HepG2 (cell line): Measurements from ENCODE around the gene SLC27A2. TPM values are rescaled to one million over a fixed set of nuclear protein-coding genes. Genes with fewer than 3 reads are reported as not detected.
A peak's percentile ranks its signal among the peaks of the same experiment; 100 is the strongest.

ENCODE experiments used
- ATAC-seq: fragments of 200-7000 bp; cut with Tn5 transposase; 3 replicates; pipeline ENCODE4 v1.9.1; 2020; ENCODE audit warnings: mild to moderate bottlenecking, moderate library complexity
- BruUV-seq: library from RNA; stranded (reverse); fragments of 400-500 nt; replicated peaks from 2 replicates; lab custom pipeline; 2021; lab: Mats Ljungman, UMichigan
- CTCF ChIA-PET: fragments of 300-600 bp; formaldehyde crosslinking; extraction: SDS; loops from one replicate; lab custom pipeline; 2021; ENCODE audit warnings: low total read pairs, inconsistent platforms, low intra/inter-chr PET ratio; lab: Yijun Ruan, JAX
- POLR2A ChIA-PET: fragments of 350-600 bp; sonication (Branson Sonifier 250); formaldehyde crosslinking; loops from one replicate; lab custom pipeline; 2020; ENCODE audit warnings: antibody characterized with exemption, inconsistent platforms; lab: Yijun Ruan, JAX
- DNase-seq: peaks from one replicate; pipeline ENCODE4 v3.0.0-alpha.2; 2015; ENCODE audit warnings: low spot score
- FAIRE-seq: peaks from 3 replicates; lab custom pipeline; 2011; peaks lifted over from hg19 to GRCh38; lab: Jason Lieb, UNC
- H2AFZ ChIP-seq: one replicate; pipeline ENCODE4 v1.6.1; 2011; ENCODE audit warnings: low read length, inconsistent platforms
- H3K27ac ChIP-seq: fragments of 300-600 bp; 3 replicates; pipeline ENCODE4 v1.8.0; 2011; ENCODE audit warnings: mixed run types, mild to moderate bottlenecking, mixed read lengths, low read length, inconsistent platforms; ENCODE audit not compliant: insufficient read depth; ENCODE audit errors: extremely low read length
- H3K27me3 ChIP-seq, 2 experiments: fragments of 200-600 bp in 1 of 2; 2 replicates in 1 of 2; 3 replicates in 1 of 2; pipeline versions ENCODE4 v1.6.0 to v1.8.0; 2011; ENCODE audit warnings: low read length in 2 of 2, mild to moderate bottlenecking in 2 of 2, moderate library complexity in 2 of 2, inconsistent platforms in 1 of 2; ENCODE audit not compliant: insufficient read depth in 2 of 2, control insufficient read depth in 1 of 2
- H3K36me3 ChIP-seq, 2 experiments: fragments of 200-600 bp in 1 of 2; replicated peaks in 1 of 2; 2 replicates in 1 of 2; 3 replicates in 1 of 2; pipeline versions ENCODE4 v1.5.1 to v1.8.0; 2011; ENCODE audit warnings: low read length in 2 of 2, inconsistent platforms in 1 of 2; ENCODE audit not compliant: insufficient read depth in 2 of 2, control insufficient read depth in 1 of 2
- H3K4me1 ChIP-seq: 2 replicates; pipeline ENCODE4 v1.5.1; 2012; ENCODE audit warnings: low read length, inconsistent platforms; ENCODE audit not compliant: insufficient read depth
- H3K4me2 ChIP-seq: 2 replicates; pipeline ENCODE4 v1.6.0; 2011; ENCODE audit warnings: low read depth, low read length, inconsistent platforms
- H3K4me3 ChIP-seq, 3 experiments: fragments of 200-600 bp in 1 of 3; sonication (generic), shearing (Covaris generic) in 1 of 3; replicated peaks in 1 of 3; 2 replicates each; pipeline ENCODE4 v1.5.1; 2011 to 2016; ENCODE audit warnings: low read length in 3 of 3, inconsistent platforms in 2 of 3, low read depth in 2 of 3, mild to moderate bottlenecking in 2 of 3, control low read depth in 1 of 3, mixed read lengths in 1 of 3; ENCODE audit not compliant: insufficient read depth in 1 of 3
- H3K79me2 ChIP-seq: one replicate; pipeline ENCODE4 v1.6.1; 2011; ENCODE audit warnings: low read length, inconsistent platforms; ENCODE audit not compliant: insufficient read depth
- H3K9ac ChIP-seq: 2 replicates; pipeline ENCODE4 v1.6.0; 2011; ENCODE audit warnings: mild to moderate bottlenecking, low read depth, low read length, inconsistent platforms; ENCODE audit not compliant: insufficient read depth
- H3K9me3 ChIP-seq: 2 replicates; pipeline ENCODE4 v1.5.1; 2012; ENCODE audit warnings: mild to moderate bottlenecking, low read length
- H4K20me1 ChIP-seq: 2 replicates; pipeline ENCODE4 v1.6.0; 2011; ENCODE audit warnings: inconsistent platforms, mild to moderate bottlenecking, low read length, moderate library complexity; ENCODE audit not compliant: insufficient read depth
- HHEX ChIP-seq: IDR thresholded peaks from 2 replicates; pipeline ENCODE4 v1.6.1; 2016; ENCODE audit warnings: control low read depth
- KAT2B ChIP-seq: fragments of 150-350 bp; IDR thresholded peaks from 2 replicates; pipeline ENCODE4 v1.6.1; 2014; ENCODE audit warnings: low read depth, low read length, borderline replicate concordance
- NFE2 ChIP-seq: sonication (generic); formaldehyde crosslinking; IDR thresholded peaks from 2 replicates; pipeline ENCODE4 v1.4.0; 2020; ENCODE audit warnings: missing genetic modification reagents
- SAP130 ChIP-seq: IDR thresholded peaks from 2 replicates; pipeline ENCODE4 v1.6.1; 2016; ENCODE audit warnings: low read depth
- ZNF629 ChIP-seq: sonication (generic); formaldehyde crosslinking; conservative IDR thresholded peaks from 2 replicates; pipeline ENCODE4 v1.5.0; 2020; ENCODE audit warnings: missing genetic modification reagents
- ZNF652 ChIP-seq: IDR thresholded peaks from 2 replicates; pipeline ENCODE4 v1.6.1; 2016; ENCODE audit warnings: low read depth, borderline replicate concordance
- ZSCAN31 ChIP-seq: sonication (generic); formaldehyde crosslinking; IDR thresholded peaks from 2 replicates; pipeline ENCODE4 v1.5.0; 2020; ENCODE audit warnings: low read depth, mild to moderate bottlenecking, missing genetic modification reagents
- WGBS: methylation state at CpG from one replicate; pipeline ENCODE4 v1.1.6; 2017; ENCODE audit warnings: low lambda C conversion rate; 5-methylcytosine and 5-hydroxymethylcytosine counted together
- in situ Hi-C: cut with HindIII; loops from 2 replicates; pipeline ENCODE4 v1.10.0; 2017; ENCODE audit warnings: low pct_unique_long_range_greater_than_20kb; ENCODE audit not compliant: extremely low pct_ligation_motif_present
- intact Hi-C: fragments of 100-400 bp; cut with micrococcal nuclease; formaldehyde crosslinking; loops from one replicate; pipeline ENCODE4 v1.10.0; 2022; ENCODE audit not compliant: unreplicated experiment
- polyA plus RNA-seq, 8 experiments: library from polyadenylated mRNA; depleted of rRNA in 3 of 8; stranded (reverse) in 7 of 8; unstranded in 1 of 8; fragments of >200 nt; fragmentation: Illumina TruSeq in 4 of 8; extraction: Trizol in 4 of 8; gene quantifications; 2 replicates each; pipeline versions ENCODE4 v1.2.1 to v1.2.3, GENCODE V29; 2011 to 2016; ENCODE audit warnings: low read depth in 4 of 8, missing spikeins in 1 of 8, mixed read lengths in 1 of 8; ENCODE audit not compliant: insufficient read depth in 1 of 8
- total RNA-seq, 5 experiments: library from RNA; depleted of rRNA; stranded (reverse); fragments of >200 nt; fragmentation: Illumina TruSeq; extraction: Trizol; gene quantifications; 2 replicates each; pipeline ENCODE4 v1.2.3, GENCODE V29; 2016; ENCODE audit warnings: low read depth in 1 of 5
- TF ChIP-seq, protein P1 (sequence below): IDR thresholded peaks from 2 replicates; pipeline ENCODE4 v1.6.1; 2016; ENCODE audit warnings: low read depth, control low read depth

Gene SLC27A2
- total and polyA plus RNA-seq, 2 of the 13 experiments (the other 11 are each of a cell fraction or from before 2014, with no cell fraction given), result 14.6 to 23.4 TPM

DNA sequence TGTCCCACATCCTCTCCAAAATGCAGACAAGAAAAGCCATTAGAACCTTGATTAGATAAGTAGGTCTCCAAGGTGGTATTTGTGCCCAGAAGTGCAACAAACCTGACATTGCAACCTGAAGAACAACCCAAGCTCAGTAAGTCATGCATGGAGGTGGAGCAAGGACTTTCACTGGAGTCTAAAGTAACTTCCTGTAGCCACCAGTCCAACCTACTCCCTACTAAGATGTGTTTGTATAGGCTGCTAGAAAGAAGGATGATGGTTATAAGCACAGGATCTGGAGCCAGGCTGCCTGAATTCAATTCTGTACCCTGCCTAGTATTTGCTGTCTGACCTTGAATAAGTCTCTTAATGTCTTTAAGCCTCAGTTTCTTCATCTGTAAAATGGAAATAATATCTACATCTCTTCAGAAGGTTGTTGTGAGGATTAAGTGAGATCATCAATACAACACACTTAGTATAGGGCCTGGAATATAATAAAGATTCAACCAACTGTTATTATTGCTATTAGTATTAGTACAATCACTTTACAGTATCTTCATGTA, 51.3 kb downstream of the SLC27A2 start:
- CTCF ChIA-PET, result no interaction called here
- Histone ChIP-seq H3K4me1 (peaks cover 15% of the 10 kb centered on the region), H4K20me1 (no peaks in the 10 kb centered on the region), H3K27ac (no peak overlapping the region), H3K27me3 (no peaks in the 10 kb centered on the region), H3K36me3 (peaks cover 0 to 14% of the 10 kb centered on the region in 2 experiments; a peak in 2 of 5 replicates), H3K9ac (no peak overlapping the region), H3K79me2 (no peaks in the 10 kb centered on the region), H2AFZ (no peak overlapping the region), H3K4me2 (no peak overlapping the region), H3K4me3 (no peak overlapping the region), H3K9me3 (no peaks in the 10 kb centered on the region)
- ATAC-seq (no peak), DNase-seq (no peak), FAIRE-seq (no peak)
- BruUV-seq, result no TSS peak
- TF ChIP-seq ZNF629 (CRISPR knock-in tag) (peak; percentile 43; the same call in 1 of the 2 replicates), SAP130 (CRISPR knock-in tag) (no peak)
- POLR2A ChIA-PET, result interaction anchor here (1.0 kb wide), 1 partner anchor 8 kb away, joined by 3 read pairs; no protein-coding TSS in a partner anchor
- in situ Hi-C loops, result no loop called here
- intact Hi-C loops, result no loop called here

DNA sequence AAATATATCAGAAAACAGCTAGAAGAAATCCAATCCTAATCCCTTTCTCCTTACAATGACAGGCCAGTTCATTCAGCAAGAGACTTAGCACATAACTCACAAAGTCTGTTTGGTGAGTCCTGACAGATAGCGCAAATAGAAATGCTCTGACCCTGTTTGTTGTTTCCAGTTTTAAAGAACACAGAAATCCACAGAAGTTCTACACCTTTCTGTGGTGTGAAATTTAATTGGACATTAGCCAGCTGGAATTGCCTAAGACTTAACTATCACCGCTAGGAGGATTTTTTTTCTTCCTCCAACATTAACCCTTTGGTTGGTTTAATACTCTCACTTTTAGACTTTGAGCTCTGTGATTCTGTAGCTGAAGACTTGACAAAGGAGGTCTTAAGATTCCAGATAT, 52.8 kb downstream of the SLC27A2 start:
- ATAC-seq, result no peak
- Histone ChIP-seq H3K9ac (no peak overlapping the region), H3K4me3 (no peak overlapping the region), H3K27ac (no peak overlapping the region), H4K20me1 (no peaks in the 10 kb centered on the region), H3K27me3 (no peaks in the 10 kb centered on the region), H3K4me1 (peaks cover 16% of the 10 kb centered on the region), H3K9me3 (no peaks in the 10 kb centered on the region), H2AFZ (no peak overlapping the region), H3K79me2 (no peaks in the 10 kb centered on the region), H3K4me2 (no peak overlapping the region), H3K36me3 (0 out of 5 replicates have a peak, but pooled peaks cover 0 to 3% of the 10 kb centered on the region in 2 experiments)
- CTCF ChIA-PET, result no interaction called here
- no peak for DNase-seq
- WGBS, result 95% methylated on average over 2 of the region's 2 CpGs
- intact Hi-C loops, result no loop called here
- in situ Hi-C loops, result no loop called here
- TF ChIP-seq, protein P1, sequence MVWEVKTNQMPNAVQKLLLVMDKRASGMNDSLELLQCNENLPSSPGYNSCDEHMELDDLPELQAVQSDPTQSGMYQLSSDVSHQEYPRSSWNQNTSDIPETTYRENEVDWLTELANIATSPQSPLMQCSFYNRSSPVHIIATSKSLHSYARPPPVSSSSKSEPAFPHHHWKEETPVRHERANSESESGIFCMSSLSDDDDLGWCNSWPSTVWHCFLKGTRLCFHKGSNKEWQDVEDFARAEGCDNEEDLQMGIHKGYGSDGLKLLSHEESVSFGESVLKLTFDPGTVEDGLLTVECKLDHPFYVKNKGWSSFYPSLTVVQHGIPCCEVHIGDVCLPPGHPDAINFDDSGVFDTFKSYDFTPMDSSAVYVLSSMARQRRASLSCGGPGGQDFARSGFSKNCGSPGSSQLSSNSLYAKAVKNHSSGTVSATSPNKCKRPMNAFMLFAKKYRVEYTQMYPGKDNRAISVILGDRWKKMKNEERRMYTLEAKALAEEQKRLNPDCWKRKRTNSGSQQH, result no peak
- TF ChIP-seq KAT2B (no peak), ZSCAN31 (CRISPR knock-in tag) (no peak), HHEX (CRISPR knock-in tag) (no peak), NFE2 (CRISPR knock-in tag) (no peak), ZNF652 (CRISPR knock-in tag) (peak; percentile 50; the same call in 1 of the 2 replicates)
- no TSS peak for BruUV-seq
- no peak for FAIRE-seq
- POLR2A ChIA-PET, result no interaction called here
